ENCODE results near the gene RPS6KL1.
A peak's percentile ranks its signal among the peaks of the same experiment; 100 is the strongest.

RPS6KL1 gene

DNA sequence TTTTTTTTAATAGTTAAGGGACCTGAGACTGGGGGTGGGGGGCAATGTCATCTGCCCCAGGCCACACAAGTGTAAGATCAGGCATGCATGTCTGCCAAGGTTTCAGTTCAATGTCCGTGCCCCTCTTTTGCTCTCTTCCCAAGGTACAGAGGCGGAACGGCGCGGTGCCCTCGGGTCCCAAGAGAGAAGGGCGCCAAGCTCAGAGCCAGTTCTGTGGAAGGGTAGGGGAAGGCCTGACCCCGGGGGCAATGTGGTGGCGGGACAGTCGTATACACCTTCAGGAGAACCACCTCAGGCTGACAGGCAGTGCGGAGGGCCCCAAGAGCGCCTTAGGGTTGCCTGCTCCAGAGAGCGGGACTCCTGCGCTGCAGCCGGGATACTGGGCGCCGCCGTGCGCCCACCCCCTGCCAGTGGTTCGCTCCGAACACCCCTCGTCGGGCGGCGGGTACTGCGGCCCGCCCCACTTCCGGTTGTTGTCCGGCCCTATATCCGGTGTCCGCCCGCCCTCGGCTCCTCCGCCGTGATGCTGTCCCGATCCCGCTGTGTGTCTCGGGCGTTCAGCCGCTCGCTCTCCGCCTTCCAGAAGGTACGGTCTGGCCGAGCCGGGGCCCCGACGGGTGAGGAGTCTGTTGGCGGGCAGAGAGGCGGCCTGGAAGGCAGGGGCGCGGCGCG lies 41.5 kb downstream of the RPS6KL1 start, which contains the start of gene DLST:
DLST (plus strand) TSS at position 486 of the 672 bp plus-strand sequence; CDS start at position 524, 38 bp downstream.
- peak; percentile 88 for DNase-seq

DNA sequence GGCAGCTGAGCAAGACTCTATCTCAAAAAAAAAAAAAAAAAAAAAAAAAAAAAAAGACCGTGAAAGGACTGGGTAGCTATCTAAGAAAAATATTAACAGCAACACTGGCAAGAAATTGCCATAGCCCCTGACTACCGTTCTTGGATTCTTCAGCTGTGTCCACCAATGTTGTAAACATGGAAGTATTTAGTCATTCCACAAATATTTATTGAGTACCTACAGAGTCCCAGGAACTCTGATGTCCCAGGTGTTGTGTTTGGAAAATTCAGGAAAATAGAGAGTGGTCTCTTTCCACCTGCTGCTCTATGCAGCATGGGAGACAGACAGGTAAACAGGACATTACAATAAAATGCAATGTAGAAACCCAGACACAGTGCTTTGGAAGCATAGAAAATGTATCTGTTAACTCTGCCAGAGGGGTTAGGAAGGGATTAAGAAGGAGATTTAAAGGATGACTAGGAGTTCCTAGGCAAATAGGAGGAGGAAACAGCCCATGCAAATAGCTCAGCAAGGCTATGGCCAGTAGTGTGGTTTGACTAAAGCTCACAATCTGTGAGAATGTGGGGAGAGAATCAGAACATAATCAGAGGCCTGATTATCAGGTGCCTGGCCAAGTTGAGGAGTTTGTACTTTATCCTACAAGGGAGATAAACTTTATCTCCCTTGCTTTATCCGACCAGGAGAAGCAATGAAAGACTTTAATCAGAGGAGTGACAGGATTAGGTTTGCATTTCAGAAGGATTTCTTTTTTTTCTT lies 43.5 kb downstream of the RPS6KL1 start:
- no peak for DNase-seq

DNA sequence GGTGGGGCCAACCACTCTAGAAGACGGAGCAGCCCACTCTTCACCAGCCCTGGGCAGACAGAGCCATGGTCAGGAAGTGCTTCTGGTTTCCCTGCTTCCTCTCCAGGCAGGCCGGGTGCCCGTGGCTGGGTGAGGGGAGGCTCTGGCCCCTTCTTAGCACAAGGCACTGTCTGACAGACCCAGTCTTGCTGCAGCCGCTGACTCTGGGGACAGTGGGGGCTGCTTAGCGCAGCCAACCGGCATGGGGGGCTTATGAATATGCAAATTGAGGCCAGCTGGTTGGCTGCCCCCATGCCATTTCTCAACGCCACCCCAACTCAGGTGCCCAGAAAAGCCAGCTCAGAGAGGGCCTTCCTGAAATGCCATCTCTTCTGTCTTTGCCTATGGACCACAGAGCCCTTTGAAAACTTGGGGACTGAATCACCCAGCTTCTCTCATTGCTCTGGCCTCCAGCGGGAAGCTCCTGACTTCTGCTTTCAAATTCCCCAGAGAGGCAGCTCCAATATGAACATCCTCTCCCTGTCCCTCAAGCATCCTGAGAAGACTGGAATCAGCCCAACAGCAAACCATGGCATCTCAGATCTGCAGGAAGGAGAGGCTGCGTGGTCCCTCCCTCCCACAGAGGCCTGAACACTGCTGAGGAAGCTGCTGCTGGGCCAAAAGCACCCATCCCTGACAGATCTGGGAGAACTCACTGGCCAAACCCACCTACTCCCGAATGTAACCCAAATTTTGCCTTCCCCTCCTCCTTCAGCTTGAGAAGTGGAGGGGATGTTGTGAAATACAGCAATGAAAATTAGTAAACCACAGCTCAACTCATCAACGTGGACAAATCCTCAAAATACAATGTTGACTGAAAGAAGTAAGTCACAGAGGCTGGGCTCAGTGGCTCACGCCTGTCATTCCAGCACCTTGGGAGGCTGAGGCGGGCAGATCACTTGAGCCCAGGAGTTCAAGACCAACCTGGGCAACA lies 46.8 kb downstream of the RPS6KL1 start, which contains the start of gene PROX2:
PROX2 (minus strand) TSS at position 205 of the 973 bp plus-strand sequence. CDS start 12,311 bp downstream, outside the sequence.
- no peak for DNase-seq

DNA sequence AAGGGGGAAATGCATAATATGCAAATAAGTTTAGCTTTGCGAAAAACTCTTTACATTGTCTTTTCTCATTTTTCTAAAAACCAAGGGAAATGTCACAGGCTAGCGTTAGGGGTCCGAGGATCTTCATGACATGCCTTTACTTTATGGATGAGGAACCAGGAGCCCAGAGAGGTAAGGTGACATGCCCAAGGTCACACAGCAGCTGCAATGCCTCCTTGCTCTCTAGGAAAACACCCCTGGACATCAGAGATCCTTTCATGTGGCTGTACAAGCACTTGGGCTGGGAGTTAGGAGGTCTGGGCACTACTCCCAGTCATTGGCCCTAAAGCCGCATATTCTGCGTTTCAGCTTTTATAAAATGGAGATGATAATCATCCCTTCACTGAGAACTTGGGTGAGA lies 47.9 kb downstream of the RPS6KL1 start:
- no peak for DNase-seq

DNA sequence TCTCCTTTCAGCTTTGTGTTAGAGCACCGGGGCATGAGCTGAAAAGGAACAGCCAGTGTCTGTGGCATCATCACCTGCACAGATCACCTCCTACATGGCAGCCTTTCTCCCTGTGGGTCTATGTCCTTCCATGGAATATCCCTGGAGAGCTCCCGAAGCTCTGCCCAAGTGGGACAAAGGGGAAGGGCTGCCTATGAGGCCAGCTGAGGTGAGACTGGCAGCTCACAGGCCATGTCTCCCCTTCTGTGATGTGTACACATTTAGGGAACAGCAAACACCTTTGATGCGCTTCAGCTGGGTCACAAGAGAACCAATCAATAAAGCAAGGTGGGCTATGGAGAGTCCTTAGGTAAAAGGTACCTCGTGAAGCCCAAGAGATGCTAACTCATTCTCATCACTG lies 51.2 kb downstream of the RPS6KL1 start:
- no peak for DNase-seq

DNA sequence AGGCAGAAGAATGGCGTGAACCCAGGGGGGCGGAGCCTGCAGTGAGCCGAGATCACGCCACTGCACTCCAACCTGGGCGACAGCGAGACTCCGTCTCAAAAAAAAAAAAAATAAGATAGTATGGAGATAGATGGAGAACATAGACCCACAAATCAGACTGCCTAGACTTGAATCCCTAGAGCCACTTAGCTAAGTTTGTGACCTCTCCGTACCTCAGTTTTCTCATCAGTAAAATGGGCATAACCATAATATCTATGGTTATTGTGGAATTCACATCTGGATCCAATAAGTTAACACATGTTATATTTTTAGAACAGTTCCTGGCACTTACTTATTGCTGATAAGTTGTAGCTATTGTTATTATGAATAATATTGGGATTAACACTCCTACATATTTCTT lies 54.3 kb downstream of the RPS6KL1 start:
- DNase-seq, result no peak

DNA sequence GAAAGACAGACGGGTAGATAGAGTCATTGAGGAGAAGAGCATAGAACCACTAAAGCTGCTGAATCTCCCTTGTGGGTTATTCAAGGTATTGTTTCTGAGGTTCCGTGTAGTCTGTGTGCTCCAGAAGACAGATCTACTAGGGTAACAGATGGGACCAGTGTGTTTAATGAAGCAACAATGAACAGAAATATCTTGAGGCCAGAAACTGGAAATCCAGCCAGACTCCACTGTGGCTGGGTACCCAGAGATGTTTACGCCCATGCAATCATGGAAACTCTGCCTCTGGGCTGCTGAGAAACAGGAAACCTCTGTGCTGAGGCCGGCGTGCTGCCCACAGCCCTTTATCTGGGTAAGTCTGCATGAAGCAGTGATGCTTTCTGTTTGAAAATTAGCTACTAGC lies 55.4 kb downstream of the RPS6KL1 start:
- no peak for DNase-seq

DNA sequence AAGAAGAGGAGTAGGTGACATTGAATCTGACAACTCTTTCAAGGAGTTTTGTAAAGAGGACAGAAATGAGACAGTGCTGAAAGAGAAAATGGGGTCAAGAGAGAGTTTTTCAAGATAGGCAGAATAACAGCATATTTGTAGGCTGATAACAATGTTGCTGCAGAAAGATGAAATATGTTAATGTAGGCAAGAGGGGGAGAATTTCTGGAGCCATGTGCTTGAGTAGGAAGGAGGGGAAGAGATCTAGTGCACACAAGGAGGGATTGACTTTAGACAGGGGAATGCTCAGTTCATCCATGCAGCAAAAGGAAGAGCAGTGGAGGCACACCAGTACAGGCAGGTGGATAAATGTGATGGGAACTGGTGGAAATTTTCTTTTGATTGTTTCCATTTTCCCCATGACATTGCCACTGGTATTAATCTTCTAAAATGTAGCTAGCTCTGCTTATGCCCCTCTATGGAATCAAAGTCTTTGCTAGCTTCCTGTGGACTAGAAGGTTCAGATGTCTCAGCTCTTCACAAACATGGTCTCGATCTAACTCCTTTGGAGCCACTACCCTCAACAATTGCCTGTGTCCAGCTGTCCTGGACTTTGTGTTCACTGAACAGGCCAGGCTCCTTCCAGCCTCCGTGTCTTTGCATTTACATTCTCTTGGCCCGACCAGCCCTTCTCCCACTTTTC lies 56.2 kb downstream of the RPS6KL1 start:
- DNase-seq, result no peak

DNA sequence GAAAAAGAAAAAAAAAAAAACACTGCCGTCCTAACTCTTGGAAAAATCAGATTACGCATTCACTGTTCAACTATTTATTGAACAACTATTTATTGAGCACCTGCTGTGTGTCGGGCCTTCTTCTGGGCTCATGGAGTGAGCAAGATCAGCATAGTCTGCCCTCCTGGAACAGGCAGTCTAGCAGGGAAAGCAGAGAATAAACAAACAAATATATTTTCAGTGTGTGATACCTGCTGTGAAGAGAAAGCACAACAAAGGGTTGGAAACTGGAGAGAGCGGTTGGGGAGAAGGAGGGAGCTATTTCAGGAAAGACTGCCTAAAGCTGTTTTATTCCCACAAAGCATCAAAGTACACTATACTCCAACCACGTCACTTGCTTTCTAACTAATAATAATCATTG lies 57.9 kb downstream of the RPS6KL1 start:
- DNase-seq, result no peak

DNA sequence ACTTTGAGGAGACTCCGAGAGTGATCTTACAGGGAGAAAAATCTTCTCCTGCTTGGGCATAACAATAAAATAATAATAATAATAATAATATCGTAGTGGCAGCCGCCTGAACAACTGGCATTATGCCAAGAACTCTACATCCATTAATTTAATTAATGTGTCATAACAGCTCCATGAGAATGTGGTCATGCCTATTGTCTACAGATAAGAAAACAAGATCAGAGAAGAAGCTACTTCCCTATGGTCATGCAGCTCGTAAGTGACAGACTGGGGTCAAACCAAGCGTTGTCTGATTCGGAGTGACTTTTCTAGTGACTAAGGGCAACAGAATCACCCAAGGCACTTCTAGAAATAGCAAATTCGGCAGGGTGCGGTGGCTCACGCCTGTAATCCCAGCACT lies 58.9 kb downstream of the RPS6KL1 start:
- DNase-seq, result no peak

DNA sequence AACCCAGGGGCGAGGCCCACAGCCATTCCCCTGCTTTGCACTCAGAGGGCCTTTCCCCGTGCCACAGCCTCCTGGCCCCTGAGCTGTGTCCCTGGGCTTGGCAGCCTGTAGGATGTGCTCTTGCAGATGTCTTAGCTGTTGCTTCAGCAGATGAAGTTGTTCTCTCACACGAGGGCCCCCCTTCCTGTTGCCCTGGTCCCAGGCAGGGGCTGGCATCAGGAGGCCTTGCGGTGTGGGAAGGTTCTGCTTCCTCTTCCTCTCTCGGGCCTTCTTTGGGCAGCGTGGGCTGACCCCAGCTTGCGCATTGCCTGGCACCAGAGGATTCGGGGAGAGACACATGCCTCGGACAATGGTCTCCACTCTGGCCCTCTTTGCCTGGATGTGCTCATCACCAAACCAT lies 59.8 kb downstream of the RPS6KL1 start:
- DNase-seq, result no peak

DNA sequence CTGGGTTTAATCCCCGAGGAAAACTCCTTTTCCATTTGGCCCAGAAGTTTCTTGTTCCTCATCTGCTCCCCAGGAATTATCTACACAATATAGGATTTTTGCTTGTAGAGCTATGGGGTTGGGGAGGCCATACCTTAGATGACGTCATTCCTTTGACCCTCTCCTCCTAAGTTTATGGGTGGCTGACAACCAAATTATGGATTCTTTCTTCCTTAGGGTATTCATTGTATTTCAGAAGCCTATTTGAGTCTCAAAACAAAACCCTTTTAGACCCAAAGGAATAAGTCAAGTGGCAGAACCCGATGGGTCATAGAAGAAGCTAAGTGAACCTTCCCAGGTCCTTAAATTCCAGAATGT lies 61.3 kb downstream of the RPS6KL1 start:
- DNase-seq, result no peak

DNA sequence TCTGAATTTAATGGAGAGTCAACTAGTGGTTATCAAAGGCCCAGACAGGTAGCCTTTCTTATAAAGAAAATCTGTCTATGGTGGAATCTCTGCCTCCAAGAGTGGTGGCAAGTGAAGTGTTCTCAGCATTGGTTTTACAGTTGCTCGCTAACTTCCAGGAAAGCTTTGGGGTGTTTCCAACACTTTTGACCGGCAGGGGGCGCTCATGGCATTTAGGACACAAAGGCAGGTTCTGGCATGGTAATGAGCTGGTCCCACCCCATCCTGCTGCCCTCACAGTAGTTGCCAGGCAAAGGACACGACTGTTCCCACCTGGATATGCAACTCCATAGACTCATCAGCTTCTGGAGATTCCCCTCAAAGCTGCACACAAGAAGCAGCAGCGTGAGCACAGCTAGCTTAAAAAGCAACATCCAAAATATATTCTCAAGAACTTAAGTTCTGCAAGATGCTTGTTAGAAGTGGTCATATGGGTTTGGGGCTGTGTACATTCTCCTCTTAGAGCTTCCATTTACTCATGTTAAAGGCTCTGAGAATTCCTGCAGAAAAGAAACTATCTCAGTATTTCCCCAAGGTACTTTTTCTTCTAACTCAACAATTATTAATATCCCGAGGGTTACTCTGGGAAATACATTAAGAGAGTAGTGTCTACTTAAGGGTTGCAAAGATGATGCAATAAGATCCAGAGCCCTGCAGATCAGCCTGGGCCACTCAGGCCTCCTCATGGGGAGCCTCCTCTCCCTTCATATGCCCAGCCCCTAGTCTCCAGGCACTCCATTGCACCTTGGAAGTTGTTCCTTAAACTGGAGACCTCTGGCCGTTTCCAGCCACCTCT lies 61.9 kb downstream of the RPS6KL1 start:
- DNase-seq, result peak; percentile 79

DNA sequence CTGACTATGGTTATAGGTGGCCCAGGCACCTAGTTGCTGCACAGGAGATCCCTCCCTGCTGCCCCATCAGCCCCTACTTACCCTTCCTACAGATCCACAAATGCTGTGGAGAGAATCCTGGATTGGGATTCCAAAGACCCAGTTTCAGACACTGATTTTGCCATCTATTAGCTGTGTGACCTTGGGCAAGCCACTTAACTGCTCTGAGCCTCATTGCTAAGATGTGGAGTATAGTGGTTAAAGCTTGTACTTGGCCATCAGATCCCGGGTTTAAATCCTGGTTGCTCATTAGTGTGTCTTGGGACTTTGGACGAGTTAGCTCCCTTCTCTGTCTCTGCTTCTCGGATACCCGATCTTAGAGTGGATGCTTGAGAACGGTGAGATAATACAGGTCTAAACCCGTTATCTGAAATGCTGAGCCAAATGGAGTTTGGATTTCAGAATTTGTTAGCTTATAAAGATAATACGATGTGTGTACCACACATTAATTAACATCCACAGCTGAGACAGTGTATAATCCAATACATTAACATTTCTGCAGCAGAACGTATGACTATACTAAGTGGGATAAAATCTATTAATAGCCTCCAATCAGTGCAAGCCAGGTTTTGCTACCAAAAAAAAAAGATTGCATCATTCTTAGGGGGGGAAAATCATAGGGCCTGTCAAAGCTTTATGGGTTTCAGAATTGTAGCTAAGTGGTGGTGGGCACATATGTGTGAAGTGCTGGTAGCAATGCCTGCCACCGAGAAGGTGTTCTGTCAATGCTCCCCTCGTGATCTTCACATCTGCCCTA lies 63.1 kb downstream of the RPS6KL1 start:
- no peak for DNase-seq

DNA sequence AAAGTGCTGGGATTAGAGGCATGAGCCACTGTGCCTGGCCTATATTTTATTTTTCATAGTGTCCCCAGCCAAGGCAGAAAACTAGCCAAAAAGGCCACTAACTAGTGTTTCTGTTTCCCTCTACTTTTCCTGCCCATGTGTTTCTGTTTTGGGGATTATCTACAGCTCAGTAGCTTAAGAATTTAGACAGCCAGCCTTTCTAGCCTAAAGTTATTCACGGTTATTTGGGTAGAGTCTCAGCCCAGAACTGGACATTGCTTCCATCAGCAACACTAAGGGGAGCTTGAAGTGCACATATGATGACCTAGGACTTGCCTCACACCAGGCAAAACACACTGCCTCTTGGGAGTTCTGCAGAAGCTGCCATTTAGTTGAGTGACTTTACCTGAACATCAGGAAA lies 65.0 kb downstream of the RPS6KL1 start:
- DNase-seq, result no peak

DNA sequence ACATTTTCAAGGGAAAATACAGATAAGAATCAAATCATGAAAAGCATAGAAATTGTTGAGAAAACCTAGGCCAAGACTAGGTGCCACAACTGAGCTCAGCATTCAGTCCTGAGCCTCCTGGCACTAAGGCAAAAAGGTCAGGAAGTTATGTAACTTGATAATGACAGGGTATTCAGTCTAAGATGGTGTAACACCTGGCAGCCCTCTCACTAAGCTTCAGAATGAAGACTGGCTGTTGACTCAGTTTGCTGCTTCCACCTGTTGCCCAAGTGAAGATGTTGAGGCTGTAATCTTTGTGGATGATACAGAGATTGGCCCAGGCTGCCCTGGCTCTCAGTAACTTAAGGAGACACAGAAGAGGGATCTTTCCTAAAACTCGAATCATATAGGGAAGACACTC lies 66.7 kb downstream of the RPS6KL1 start:
- DNase-seq, result no peak

DNA sequence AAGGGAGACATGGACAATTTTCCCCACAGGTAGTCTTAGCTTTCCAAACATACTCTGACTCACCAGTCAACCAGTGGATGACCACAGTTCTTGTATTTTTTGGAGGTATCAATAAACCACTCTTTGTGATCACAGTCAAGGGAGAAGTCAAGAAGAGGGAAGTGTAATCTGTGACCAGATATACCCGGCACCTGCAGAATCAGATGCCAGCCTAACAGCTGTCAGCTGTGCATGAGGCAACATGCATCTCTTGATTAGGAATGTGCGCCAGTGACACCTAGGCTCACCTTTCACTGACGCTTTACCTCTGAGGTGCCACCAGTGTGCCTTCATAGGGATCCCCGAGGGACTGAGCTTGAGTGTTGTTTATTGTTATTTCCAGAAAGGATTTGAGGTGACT lies 67.1 kb downstream of the RPS6KL1 start:
- DNase-seq, result no peak

DNA sequence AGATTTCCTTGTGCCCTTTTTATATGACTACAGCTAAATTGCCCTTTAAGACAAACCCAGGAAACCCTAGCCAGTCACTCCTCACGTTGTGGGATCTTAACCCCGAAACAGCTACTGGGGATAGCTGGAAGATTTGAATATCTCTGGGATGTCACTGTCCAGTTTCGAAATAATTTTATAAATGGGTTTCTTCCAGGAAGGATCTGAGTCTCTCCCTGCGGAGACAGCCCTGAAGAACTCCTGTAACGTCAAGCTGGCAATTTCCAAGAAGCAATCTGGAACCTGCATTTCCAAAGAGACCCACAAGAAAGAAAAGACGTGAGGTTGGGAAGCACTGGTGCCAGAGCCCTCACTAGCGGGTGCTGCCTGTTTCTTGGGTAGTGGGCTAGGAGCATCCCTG lies 68.0 kb downstream of the RPS6KL1 start:
- no peak for DNase-seq
